ENCODE data around the gene KIAA1614.
"Not testable (repeated sequence)": the region's sequence is repeated elsewhere in the genome, so short reads cannot be mapped to it uniquely, and the experiment has no call there.

KIAA1614 gene

GRCh38 chr1:180961622-180962021, 48.9 kb downstream of the KIAA1614 start:
- DNase-seq (ENCODE audit: low read depth in 2 of 2) = no peak

DNA sequence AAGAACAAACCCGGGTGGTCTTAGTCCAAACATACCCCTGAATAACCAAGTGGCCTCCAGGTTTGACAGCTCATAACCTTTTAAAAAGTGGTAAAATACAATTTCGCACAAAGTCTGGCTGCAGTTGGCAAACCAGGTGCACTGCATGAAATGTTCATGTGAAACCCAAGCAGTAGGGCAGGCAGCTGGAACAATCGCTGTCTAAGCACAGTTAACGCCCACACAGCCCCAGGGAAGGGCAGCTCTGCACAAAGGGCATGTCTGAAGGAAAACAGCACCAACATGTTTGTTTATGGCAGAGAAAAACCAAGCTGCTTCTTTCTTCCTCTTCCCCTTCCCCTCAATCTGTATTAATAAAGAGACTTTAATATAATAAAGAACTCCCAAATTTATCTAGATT, 49.5 kb downstream of the KIAA1614 start:
- DNase-seq (ENCODE audit: low read depth in 2 of 2) = no peak

- DNase-seq (ENCODE audit: low read depth in 2 of 2) = no peak
Observed at GRCh38 chr1:180964056-180964455, 51.4 kb downstream of the KIAA1614 start.

GRCh38 chr1:180964595-180964994, 51.9 kb downstream of the KIAA1614 start:
- no peak for DNase-seq (ENCODE audit: low read depth in 2 of 2)

DNA sequence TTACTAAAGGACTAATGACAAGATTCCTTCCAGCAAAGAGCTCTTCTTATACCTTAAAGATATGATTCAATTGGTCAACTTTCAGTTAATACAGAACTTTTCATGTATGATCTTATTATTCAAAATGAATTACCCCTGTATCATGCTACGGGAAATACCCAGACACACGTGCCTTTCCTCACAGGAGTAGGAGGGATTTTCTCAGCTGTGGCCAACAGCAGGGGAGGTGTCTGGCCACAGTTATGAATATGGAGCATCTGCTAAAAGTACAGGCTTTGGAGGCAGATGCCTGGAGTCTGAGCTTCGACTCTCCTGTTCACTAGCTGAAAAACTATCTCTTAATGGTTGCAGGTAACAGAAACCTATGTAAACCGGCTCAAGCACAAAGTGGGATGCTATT, 53.6 kb downstream of the KIAA1614 start:
- no peak for DNase-seq (ENCODE audit: low read depth in 2 of 2)

- no peak for DNase-seq (ENCODE audit: low read depth in 2 of 2)
Observed at GRCh38 chr1:180966744-180967536, 54.2 kb downstream of the KIAA1614 start.

DNA sequence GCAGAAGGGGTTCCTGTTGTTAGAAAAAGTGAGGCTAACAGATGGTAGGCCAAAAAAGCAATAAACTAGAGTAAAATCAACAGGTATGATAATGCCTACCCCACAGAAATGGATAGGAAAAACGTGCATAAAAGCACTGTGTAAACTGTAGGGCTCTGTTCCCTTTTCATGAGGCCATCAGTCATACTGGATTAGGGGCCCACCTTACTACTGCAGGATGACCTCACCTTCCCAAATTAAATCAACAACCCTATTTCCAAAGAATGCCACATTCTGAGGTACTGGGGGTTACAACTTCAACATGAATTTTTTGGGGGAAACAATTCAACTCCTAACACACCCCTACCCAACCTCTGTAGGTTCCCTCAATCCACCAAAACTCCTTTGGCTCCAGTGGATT, 54.9 kb downstream of the KIAA1614 start:
- DNase-seq (ENCODE audit: low read depth in 2 of 2) = no peak

- DNase-seq (ENCODE audit: low read depth in 2 of 2) = not testable (repeated sequence)
Observed at GRCh38 chr1:180968834-180969233, 56.1 kb downstream of the KIAA1614 start.

- DNase-seq (ENCODE audit: low read depth in 2 of 2) = no peak
Observed at GRCh38 chr1:180969434-180969833, 56.7 kb downstream of the KIAA1614 start.

- no peak for DNase-seq (ENCODE audit: low read depth in 2 of 2)
Observed at GRCh38 chr1:180970333-180971079, 57.8 kb downstream of the KIAA1614 start.

DNA sequence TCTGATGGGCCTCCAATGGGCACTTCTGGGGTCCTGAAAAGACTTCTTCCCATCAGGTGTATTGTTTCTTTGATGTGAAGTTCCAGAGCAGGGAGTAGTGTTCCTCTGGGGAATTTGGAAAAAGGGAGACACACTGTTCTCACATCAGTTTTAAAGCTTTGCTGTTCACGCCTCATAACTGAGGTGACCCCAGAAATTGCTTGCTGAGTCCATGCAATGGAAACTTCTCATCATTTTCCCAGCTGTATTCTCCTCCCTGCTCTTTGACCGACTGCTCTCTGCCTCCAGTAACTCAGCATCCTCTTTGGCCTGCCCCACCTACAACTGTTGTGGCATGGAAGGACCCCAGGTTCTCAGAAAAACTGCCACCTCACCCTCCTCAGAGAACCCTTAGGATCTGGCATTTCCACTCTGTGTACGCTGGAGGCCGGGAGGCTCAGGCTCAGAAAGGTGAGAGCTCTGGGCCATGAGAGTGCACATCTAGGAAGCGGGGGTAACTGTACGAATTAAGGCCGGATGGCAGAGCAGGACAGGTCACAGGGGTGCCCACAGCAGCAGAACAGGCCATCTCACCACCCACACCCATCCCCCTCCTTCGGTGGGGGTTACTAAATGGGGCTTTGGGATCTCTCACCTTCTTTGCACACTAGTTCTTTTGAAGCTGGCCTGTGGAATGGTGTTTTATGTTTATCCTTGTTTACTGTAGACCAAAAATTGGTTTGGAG, 58.7 kb downstream of the KIAA1614 start:
- DNase-seq (ENCODE audit: low read depth in 2 of 2) = no peak

- no peak for DNase-seq (ENCODE audit: low read depth in 2 of 2)
Observed at GRCh38 chr1:180973369-180973768, 60.7 kb downstream of the KIAA1614 start.

DNA sequence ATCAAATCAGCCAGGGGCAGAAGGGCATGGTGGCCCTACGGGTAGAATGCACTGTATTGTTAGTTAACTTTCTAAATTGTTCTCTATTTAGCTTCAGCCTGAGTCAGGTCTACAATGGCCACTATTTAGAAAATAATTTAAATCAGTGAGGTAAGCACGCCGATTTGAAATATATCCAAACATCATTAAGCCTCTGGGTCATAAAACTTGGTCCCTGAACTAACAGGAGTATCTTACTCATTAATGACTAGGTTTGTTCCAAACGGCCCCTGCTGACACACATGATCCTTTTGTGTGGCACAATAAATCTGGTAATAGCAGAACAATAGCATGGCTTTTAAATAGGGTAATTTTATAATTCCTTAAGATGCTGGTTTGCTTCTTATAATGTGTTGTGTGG, 61.5 kb downstream of the KIAA1614 start:
- no peak for DNase-seq (ENCODE audit: low read depth in 2 of 2)

- no peak for DNase-seq (ENCODE audit: low read depth in 2 of 2)
Observed at GRCh38 chr1:180975551-180975950, 62.9 kb downstream of the KIAA1614 start.

DNA sequence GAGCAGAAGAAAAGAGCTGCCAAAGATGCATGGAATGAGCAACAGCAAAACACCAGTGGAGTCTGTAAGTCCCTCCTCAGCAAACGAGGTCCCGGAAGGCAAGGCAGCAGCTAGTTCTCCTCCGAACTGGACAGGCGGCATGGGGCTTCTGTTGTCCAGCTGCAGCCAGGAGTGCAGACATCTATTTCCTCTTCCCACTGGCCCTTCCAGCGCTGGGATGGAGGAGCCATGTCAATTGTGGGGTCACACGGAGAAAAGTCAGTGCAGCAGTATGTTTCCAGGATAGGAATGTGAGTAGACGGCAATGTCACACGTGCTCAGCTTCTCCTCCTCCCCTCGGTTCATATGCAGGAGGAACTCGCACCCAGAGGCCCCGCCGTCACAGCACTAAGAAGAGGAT, 63.5 kb downstream of the KIAA1614 start:
- no peak for DNase-seq (ENCODE audit: low read depth in 2 of 2)

DNA sequence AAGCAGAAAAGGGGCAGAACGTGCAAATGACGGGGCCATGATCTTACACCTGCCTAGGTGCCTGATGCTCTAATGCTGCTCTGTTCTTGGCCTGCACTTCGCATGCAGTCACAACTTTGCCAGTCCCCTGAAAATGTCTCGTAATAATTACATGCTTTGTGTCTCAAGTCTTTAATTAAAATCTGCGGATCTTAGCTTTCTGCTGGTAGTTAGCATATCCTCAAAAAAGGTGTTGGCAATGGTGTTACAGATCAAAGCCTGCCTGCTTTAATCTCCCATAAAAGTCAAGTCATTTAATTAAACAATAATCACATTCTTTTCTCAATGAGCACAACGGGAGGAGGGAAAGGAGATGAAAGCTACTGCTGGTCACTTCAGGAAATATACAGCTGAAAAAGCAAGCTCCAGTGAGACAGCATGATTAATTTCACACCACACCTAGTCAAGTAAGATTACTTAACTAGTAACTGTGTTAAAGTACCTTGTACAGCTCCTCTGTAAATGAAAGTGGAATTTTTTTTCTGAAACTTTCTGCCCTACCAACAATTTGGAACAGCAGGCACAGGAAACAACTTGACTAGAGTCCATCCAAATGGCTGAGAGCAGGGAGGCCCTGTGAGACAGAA, 64.1 kb downstream of the KIAA1614 start:
- no peak for DNase-seq (ENCODE audit: low read depth in 2 of 2)

DNA sequence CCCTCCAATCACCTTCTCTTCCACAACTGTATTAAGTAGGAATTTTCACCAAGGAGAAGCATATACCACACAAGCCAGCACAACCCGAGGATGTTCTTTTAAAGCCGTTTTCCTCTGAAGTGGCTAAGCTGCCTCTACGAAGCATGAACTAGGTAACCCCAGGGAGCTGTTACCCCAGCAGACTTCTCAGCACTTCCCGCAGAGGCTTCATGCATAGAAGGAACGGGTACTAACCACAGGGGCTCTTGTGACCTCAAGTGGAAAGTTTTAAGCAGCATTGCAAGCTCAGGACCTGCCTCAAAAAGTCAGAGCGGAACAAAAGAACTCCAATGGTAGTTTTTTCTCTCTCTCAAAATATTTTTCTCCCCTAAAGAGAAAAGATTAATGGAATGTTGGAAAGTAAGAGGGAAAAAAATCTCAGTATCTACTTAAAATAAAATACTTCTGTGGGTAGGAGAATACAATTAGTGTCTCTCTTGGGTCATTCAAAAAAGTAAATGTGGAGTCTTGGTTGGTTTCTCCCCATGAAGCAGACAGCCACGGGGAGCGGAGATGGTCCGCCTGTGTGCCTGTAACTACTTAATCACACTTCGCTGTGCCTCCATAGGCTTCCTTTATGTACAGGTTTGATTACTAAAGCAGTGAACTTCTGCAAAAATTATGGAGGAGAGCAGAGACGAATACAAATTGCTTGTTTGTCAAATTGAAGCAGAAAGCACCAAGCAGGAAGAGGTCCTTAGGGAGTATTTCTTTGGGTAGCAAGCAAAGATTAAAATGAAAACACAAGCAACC, 69.1 kb downstream of the KIAA1614 start:
- DNase-seq (ENCODE audit: low read depth in 2 of 2) = peak; percentile 23 to 36

- DNase-seq (ENCODE audit: low read depth in 2 of 2) = no peak
Observed at GRCh38 chr1:180982422-180982821, 69.7 kb downstream of the KIAA1614 start.

- no peak for DNase-seq (ENCODE audit: low read depth in 2 of 2)
Observed at GRCh38 chr1:180988253-180988752, 75.6 kb downstream of the KIAA1614 start.

DNA sequence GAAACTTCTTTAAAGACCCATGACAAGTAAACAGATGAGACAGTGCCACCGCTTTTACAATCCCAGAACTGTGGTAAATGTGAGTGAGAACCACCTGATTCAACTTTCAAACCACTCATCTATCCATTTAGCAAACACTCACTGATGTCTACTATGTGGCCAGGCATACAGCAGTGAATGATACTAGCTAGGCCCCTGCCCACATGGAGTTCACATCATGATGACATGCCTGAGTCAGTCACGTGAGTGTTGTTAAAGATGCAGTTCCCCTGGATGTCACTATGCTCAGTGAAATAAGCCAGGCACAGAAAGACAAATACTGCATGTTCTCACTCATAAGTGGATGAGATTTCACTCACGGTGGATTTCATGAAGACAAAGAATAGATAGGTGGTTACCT, 81.6 kb downstream of the KIAA1614 start:
- no peak for DNase-seq (ENCODE audit: low read depth in 2 of 2)

Data from stimulated activated CD8-positive, alpha-beta memory T cell treated with anti-CD3 and anti-CD28 coated beads, Interleukin-7, amount 100 ng/mL, for 4 hours (primary cell).